ENCODE measurements around the gene ENOPH1.
A peak's percentile ranks its signal among the peaks of the same experiment; 100 is the strongest.

Gene ENOPH1

GRCh38 chr4:82428969-82429727 is 1.2 kb upstream of the ENOPH1 start:
- DNase-seq (ENCODE audit: low spot score) = peak; percentile 96

GRCh38 chr4:82429728-82430192 is 630 bp upstream of the ENOPH1 start:
- DNase-seq (ENCODE audit: low spot score) = no peak

- DNase-seq (ENCODE audit: low spot score) = peak; percentile 38
These were observed 765 bp downstream of the ENOPH1 start for GRCh38 chr4:82430964-82431745.

GRCh38 chr4:82431831-82432230 is 1.4 kb downstream of the ENOPH1 start:
- no peak for DNase-seq (ENCODE audit: low spot score)

- DNase-seq (ENCODE audit: low spot score) = no peak
These were observed 2.2 kb downstream of the ENOPH1 start for GRCh38 chr4:82432596-82432995.

- DNase-seq (ENCODE audit: low spot score) = no peak
These were observed 3.4 kb downstream of the ENOPH1 start for GRCh38 chr4:82433791-82434190.

GRCh38 chr4:82434949-82435348 is 4.6 kb downstream of the ENOPH1 start:
- no peak for DNase-seq (ENCODE audit: low spot score)

- DNase-seq (ENCODE audit: low spot score) = no peak
These were observed 5.7 kb downstream of the ENOPH1 start for GRCh38 chr4:82436130-82436529.

GRCh38 chr4:82436780-82437179 is 6.4 kb downstream of the ENOPH1 start:
- no peak for DNase-seq (ENCODE audit: low spot score)

- no peak for DNase-seq (ENCODE audit: low spot score)
These were observed 7.1 kb downstream of the ENOPH1 start for GRCh38 chr4:82437285-82438005.

- no peak for DNase-seq (ENCODE audit: low spot score)
These were observed 8.7 kb downstream of the ENOPH1 start for GRCh38 chr4:82439088-82439487.

GRCh38 chr4:82447886-82448285 is 17.5 kb downstream of the ENOPH1 start:
- no peak for DNase-seq (ENCODE audit: low spot score)

GRCh38 chr4:82450966-82451755 is 20.8 kb downstream of the ENOPH1 start:
- DNase-seq (ENCODE audit: low spot score) = no peak

- no peak for DNase-seq (ENCODE audit: low spot score)
These were observed 21.6 kb downstream of the ENOPH1 start for GRCh38 chr4:82452026-82452425.

GRCh38 chr4:82457266-82457665 is 26.9 kb downstream of the ENOPH1 start:
- no peak for DNase-seq (ENCODE audit: low spot score)

GRCh38 chr4:82458729-82459128 is 28.3 kb downstream of the ENOPH1 start:
- no peak for DNase-seq (ENCODE audit: low spot score)

GRCh38 chr4:82461710-82462109 is 31.3 kb downstream of the ENOPH1 start:
- DNase-seq (ENCODE audit: low spot score) = no peak

- DNase-seq (ENCODE audit: low spot score) = peak; percentile 93
These were observed 32.0 kb downstream of the ENOPH1 start for GRCh38 chr4:82462415-82462831.

- no peak for DNase-seq (ENCODE audit: low spot score)
These were observed 32.8 kb downstream of the ENOPH1 start for GRCh38 chr4:82463221-82463620.

GRCh38 chr4:82467471-82467870 is 37.1 kb downstream of the ENOPH1 start:
- DNase-seq (ENCODE audit: low spot score) = no peak

GRCh38 chr4:82469791-82470345 is 39.5 kb downstream of the ENOPH1 start:
- peak; percentile 51 for DNase-seq (ENCODE audit: low spot score)
